HG03139 (cell line): ENCODE measurements around the gene TOX3.

Experiments used
- ATAC-seq: cut with Tn5 transposase; IDR thresholded peaks from one replicate; pipeline ENCODE4 v1.9.1; 2021; ENCODE audit not compliant: unreplicated experiment

TOX3 gene

GRCh38 chr16:52404546-52404945 lies 142.4 kb downstream of the TOX3 start:
- no peak for ATAC-seq

GRCh38 chr16:52399116-52399515 lies 147.8 kb downstream of the TOX3 start:
- ATAC-seq: no peak

GRCh38 chr16:52398491-52398960 lies 148.4 kb downstream of the TOX3 start:
- ATAC-seq: no peak

GRCh38 chr16:52398021-52398420 lies 148.9 kb downstream of the TOX3 start:
- no peak for ATAC-seq

GRCh38 chr16:52393448-52393847 lies 153.5 kb downstream of the TOX3 start:
- no peak for ATAC-seq

GRCh38 chr16:52389045-52389444 lies 157.9 kb downstream of the TOX3 start:
- ATAC-seq: no peak
